ENCODE data around the gene WWC2.

The WWC2 gene

GRCh38 chr4:183326853-183327252 is 227.8 kb downstream of the WWC2 start:
- H3K36me3 Mint-ChIP-seq = no peaks in the 10 kb centered on the region
- H3K4me1 Mint-ChIP-seq (ENCODE audit: low read depth) = peaks cover 8% of the 10 kb centered on the region
- no peak overlapping the region for H3K27ac Mint-ChIP-seq
- peaks cover 2% of the 10 kb centered on the region for H3K27me3 Mint-ChIP-seq
- no peak overlapping the region for H3K4me3 Mint-ChIP-seq
- no peaks in the 10 kb centered on the region for H3K9me3 Mint-ChIP-seq (ENCODE audit: low read depth)

DNA sequence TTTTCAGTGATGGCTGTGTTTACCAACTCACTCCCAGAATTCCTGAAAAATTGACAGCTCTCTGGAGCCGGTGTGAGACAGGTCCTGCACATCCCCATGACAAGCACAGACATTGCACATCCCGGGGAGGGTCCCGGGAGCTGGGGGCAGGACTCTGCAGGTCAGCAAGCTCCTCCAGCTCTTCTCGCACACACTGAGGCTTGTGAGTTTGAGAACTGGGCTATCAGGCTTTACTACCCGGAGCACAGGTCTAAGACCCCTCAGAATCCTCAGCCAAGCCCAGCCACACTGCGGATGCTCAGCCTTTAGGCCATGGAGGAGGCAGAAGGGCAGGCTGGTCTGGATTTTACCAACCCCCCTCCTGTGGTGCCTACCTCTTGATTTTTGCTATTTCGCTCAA is 228.8 kb downstream of the WWC2 start:
- Mint-ChIP-seq H3K27me3 (peaks cover 4% of the 10 kb centered on the region), H3K9me3 (ENCODE audit: low read depth) (no peaks in the 10 kb centered on the region), H3K36me3 (no peaks in the 10 kb centered on the region), H3K4me1 (ENCODE audit: low read depth) (no peaks in the 10 kb centered on the region), H3K4me3 (no peak overlapping the region), H3K27ac (no peak overlapping the region)

GRCh38 chr4:183328832-183329231 is 229.8 kb downstream of the WWC2 start:
- Mint-ChIP-seq H3K9me3 (ENCODE audit: low read depth) (no peaks in the 10 kb centered on the region), H3K36me3 (no peaks in the 10 kb centered on the region), H3K27ac (no peak overlapping the region), H3K4me1 (ENCODE audit: low read depth) (no peaks in the 10 kb centered on the region), H3K27me3 (peaks cover 7% of the 10 kb centered on the region), H3K4me3 (no peak overlapping the region)

DNA sequence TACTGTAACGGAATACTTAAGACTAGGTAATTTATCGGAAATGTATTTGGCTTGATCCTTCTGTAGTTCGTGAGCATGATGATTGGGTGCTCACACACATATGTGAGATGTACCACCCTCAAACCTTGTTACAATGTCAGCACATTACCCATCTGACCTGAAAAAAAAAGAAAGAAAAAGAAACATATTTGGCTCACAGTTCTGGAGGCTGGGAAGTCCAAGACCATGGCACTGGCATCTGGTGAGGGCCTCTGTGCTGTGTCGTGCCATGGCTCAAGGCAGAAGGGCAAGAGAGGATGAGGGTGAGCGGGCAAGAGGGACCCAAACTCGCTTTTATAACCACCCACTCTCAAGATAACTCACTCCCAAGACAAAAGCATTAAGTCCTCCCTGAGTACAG is 230.2 kb downstream of the WWC2 start:
- Mint-ChIP-seq H3K27me3 (peaks cover 11% of the 10 kb centered on the region), H3K4me3 (no peak overlapping the region)

GRCh38 chr4:183329954-183330742 is 231.1 kb downstream of the WWC2 start:
- H3K27ac Mint-ChIP-seq = no peak overlapping the region
- H3K4me1 Mint-ChIP-seq (ENCODE audit: low read depth) = no peaks in the 10 kb centered on the region
- H3K27me3 Mint-ChIP-seq = peaks cover 11% of the 10 kb centered on the region
- H3K36me3 Mint-ChIP-seq = no peaks in the 10 kb centered on the region
- H3K4me3 Mint-ChIP-seq = no peak overlapping the region
- no peaks in the 10 kb centered on the region for H3K9me3 Mint-ChIP-seq (ENCODE audit: low read depth)

More for the DNA sequence above, 230.2 kb downstream of the WWC2 start:
- no peak overlapping the region for H3K27ac Mint-ChIP-seq
- H3K4me1 Mint-ChIP-seq (ENCODE audit: low read depth) = no peaks in the 10 kb centered on the region
- no peaks in the 10 kb centered on the region for H3K9me3 Mint-ChIP-seq (ENCODE audit: low read depth)
- no peaks in the 10 kb centered on the region for H3K36me3 Mint-ChIP-seq

GRCh38 chr4:183330841-183331240 is 231.8 kb downstream of the WWC2 start:
- no peak overlapping the region for H3K4me3 Mint-ChIP-seq
- H3K27ac Mint-ChIP-seq = no peak overlapping the region
- no peaks in the 10 kb centered on the region for H3K9me3 Mint-ChIP-seq (ENCODE audit: low read depth)
- H3K4me1 Mint-ChIP-seq (ENCODE audit: low read depth) = peaks cover 3% of the 10 kb centered on the region
- H3K27me3 Mint-ChIP-seq = peaks cover 11% of the 10 kb centered on the region
- no peaks in the 10 kb centered on the region for H3K36me3 Mint-ChIP-seq

DNA sequence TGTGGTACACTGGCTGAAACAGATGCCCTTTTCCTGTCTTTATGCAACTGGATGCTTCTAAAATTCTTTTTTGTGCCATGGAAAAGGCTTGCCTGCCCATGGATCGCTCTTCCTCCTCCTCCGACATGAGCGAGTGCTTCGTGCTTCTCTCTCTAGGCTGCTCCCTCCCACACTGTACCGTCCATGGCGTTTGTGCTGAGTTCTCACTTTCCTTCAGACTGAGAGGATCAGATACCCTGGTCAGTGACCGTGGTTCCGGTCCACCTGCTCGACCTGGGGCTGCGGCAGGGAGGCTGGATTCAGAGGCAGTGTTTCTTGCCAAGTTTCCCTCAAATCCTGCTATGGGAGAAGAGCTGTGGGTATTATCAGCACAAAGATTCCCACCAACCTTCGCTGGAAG is 233.4 kb downstream of the WWC2 start:
- Mint-ChIP-seq H3K4me3 (no peak overlapping the region), H3K27me3 (peaks cover 11% of the 10 kb centered on the region), H3K9me3 (ENCODE audit: low read depth) (no peaks in the 10 kb centered on the region), H3K36me3 (no peaks in the 10 kb centered on the region), H3K27ac (no peak overlapping the region), H3K4me1 (ENCODE audit: low read depth) (peaks cover 3% of the 10 kb centered on the region)

DNA sequence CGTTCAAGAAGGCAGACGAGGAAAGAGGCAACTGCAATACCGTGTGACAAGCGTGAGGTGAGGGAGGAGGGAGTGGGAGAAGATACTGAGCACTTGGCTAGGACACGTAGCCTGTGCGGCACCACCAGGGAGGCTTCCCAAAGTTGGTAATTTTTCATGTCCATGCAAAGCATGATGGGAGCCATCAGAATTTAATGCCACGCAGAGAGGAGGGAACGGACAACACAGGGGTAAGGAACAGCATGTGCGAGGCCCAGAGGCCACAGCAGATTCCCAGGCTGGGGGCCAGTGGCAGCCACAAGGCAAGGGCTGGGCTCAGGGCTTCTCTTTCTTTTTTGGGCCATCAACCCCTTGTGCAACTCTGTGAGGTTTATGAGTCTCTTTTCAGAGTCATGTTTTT is 234.1 kb downstream of the WWC2 start:
- Mint-ChIP-seq H3K9me3 (ENCODE audit: low read depth) (no peaks in the 10 kb centered on the region), H3K36me3 (no peaks in the 10 kb centered on the region), H3K4me3 (no peak overlapping the region), H3K4me1 (ENCODE audit: low read depth) (peaks cover 3% of the 10 kb centered on the region), H3K27me3 (peaks cover 11% of the 10 kb centered on the region), H3K27ac (no peak overlapping the region)

DNA sequence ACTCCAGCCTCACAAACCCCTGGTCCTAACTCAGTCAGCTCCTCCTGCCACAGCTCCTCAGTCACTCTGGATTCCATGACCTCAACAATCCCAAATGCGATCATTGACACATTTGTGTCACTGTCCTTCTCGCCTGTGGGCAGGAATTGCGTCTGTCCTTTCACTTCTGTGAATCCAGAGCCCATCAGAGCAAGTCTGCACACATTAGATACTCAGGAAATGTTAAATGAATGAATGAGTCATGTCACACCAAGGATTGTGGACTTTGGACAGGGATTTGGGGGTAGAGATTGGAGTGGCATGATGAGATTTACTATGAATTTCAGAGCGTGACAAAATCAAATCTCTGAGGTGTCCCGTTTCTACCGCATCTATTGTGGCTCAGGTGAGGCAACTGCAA is 234.9 kb downstream of the WWC2 start:
- Mint-ChIP-seq H3K27ac (no peak overlapping the region), H3K36me3 (no peaks in the 10 kb centered on the region), H3K9me3 (ENCODE audit: low read depth) (no peaks in the 10 kb centered on the region), H3K4me1 (ENCODE audit: low read depth) (peaks cover 3% of the 10 kb centered on the region), H3K4me3 (no peak overlapping the region), H3K27me3 (peaks cover 11% of the 10 kb centered on the region)

DNA sequence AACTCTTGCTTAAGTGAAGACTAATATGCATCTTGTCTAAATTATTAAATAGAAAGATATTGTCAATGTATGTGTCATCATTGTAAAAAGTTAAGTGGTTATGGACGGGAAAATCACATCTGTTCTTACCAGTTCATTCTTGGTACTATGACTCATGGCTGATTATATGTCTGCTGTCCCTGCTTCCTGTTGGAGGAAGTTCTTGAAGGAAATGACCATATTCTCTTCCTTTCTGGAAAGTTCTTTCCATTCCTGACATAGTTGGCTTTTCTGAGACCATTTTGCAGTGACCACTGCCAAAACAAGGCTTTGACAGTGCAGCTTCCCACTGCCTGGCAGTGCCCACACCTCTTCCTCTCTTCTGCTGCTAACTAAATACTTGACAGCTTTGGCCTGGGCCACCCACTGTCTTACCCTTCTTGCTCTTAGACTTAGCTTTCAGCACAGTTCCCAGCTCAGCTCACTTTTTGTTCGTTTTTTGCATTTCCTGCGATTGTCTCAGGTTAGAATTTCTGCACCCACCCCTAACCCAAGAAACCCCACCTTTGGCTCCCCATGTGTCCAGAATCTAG is 236.4 kb downstream of the WWC2 start:
- Mint-ChIP-seq H3K4me1 (ENCODE audit: low read depth) (peaks cover 3% of the 10 kb centered on the region), H3K36me3 (no peaks in the 10 kb centered on the region), H3K9me3 (ENCODE audit: low read depth) (no peaks in the 10 kb centered on the region), H3K27me3 (peaks cover 11% of the 10 kb centered on the region), H3K4me3 (no peak overlapping the region), H3K27ac (no peak overlapping the region)

DNA sequence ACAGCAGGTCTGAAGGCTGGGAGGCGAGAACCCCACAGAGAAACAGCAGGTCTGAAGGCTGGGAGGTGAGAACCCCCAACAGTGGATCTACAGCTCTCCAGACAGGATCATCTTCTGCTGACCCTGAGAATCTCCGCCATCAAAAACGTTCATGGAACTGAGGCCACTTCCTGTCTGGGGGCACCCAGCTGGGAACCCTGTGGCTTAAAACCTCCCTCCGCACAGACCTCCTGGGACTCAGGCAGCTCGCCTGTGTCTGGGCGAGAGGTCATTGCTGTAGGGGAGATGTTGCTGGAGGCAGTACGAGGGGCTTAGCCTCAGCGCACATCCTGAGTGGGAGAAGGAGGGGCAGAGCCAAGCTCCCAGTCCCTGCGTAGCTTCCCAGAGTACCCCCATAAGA is 238.3 kb downstream of the WWC2 start:
- Mint-ChIP-seq H3K9me3 (ENCODE audit: low read depth) (no peaks in the 10 kb centered on the region), H3K36me3 (no peaks in the 10 kb centered on the region), H3K27me3 (peaks cover 11% of the 10 kb centered on the region), H3K4me3 (no peak overlapping the region), H3K4me1 (ENCODE audit: low read depth) (peaks cover 3% of the 10 kb centered on the region), H3K27ac (no peak overlapping the region)

- no peaks in the 10 kb centered on the region for H3K36me3 Mint-ChIP-seq
- H3K4me3 Mint-ChIP-seq = no peak overlapping the region
- H3K27ac Mint-ChIP-seq = no peak overlapping the region
- peaks cover 3% of the 10 kb centered on the region for H3K4me1 Mint-ChIP-seq (ENCODE audit: low read depth)
- H3K9me3 Mint-ChIP-seq (ENCODE audit: low read depth) = no peaks in the 10 kb centered on the region
- H3K27me3 Mint-ChIP-seq = peaks cover 9% of the 10 kb centered on the region
Measured at GRCh38 chr4:183337833-183338232, 238.8 kb downstream of the WWC2 start.

GRCh38 chr4:183342541-183343533 is 243.8 kb downstream of the WWC2 start:
- H3K36me3 Mint-ChIP-seq = no peaks in the 10 kb centered on the region
- H3K4me1 Mint-ChIP-seq (ENCODE audit: low read depth) = peaks cover 2% of the 10 kb centered on the region
- H3K27ac Mint-ChIP-seq = no peak overlapping the region
- H3K27me3 Mint-ChIP-seq = peaks cover 3% of the 10 kb centered on the region
- no peaks in the 10 kb centered on the region for H3K9me3 Mint-ChIP-seq (ENCODE audit: low read depth)
- H3K4me3 Mint-ChIP-seq = peak overlapping the region; percentile 23

DNA sequence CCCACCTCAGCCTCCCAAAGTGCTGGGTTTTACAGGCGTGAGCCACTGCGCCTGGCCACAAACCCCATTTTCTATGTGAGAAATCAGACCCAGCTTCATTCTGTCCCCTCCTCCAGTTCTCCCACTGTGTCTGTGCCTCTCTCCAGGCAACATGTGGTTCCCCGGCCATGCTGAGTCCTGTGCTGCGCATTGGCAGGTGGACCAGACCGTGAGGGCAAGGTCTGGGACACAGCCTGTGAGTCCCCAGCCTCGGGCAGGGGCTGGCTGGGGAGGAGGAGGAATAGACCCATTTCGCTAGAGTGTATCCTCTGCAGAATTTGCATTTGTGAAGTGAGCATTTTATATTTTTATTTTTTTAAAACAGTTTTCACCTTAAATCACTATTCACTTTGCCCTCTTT is 244.7 kb downstream of the WWC2 start:
- no peak overlapping the region for H3K27ac Mint-ChIP-seq
- no peaks in the 10 kb centered on the region for H3K36me3 Mint-ChIP-seq
- H3K4me1 Mint-ChIP-seq (ENCODE audit: low read depth) = peaks cover 4% of the 10 kb centered on the region
- no peak overlapping the region for H3K4me3 Mint-ChIP-seq
- no peaks in the 10 kb centered on the region for H3K9me3 Mint-ChIP-seq (ENCODE audit: low read depth)
- peaks cover 3% of the 10 kb centered on the region for H3K27me3 Mint-ChIP-seq
